Hepatic stellate cell (primary cell): ENCODE measurements around the gene CACNB2.

Experiments used
- DNase-seq: peaks from one replicate; pipeline ENCODE4 v3.0.0; 2011; ENCODE audit warnings: low spot score

Gene CACNB2

DNA sequence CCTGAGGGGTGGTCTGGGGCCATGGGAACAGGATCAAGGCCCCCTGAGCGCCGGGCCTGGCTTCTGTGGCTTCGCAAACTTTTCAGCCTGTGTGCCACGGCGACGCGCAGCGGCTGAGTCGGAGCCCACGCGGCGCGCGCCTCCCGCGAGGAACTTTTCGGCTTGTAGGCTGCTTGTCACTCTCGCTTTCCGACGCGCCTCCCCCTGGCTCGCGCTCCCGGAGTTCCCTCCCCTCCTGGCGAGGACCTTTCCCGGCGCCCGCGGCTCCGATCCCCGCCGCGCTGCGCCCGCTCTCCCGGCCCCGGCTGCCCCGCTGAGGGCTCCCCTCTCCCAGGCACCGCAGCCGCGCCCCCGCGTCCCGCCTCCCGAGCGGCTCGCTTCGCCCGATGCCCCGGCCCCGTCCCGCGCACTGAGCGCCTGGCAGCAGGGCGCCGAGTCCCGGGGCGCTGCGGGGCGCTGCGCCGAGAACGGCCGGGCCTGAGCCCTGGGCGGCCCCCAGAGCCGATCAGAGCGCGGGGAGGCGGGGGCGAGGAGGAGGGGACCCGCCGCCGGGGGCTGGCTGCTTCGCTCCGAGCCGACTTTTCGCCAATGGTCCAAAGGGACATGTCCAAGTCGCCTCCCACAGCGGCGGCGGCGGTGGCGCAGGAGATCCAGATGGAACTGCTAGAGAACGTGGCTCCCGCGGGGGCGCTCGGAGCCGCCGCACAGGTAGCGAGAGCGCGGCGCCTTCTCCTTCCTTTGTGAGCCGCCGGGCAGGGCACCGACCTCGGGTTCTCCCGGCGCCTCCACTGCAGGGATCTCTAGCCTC, at the start of gene CACNB2:
TSS of gene CACNB2 (plus strand) at position 276 of the 808 bp plus-strand sequence.
- DNase-seq, result peak; percentile 25

DNA sequence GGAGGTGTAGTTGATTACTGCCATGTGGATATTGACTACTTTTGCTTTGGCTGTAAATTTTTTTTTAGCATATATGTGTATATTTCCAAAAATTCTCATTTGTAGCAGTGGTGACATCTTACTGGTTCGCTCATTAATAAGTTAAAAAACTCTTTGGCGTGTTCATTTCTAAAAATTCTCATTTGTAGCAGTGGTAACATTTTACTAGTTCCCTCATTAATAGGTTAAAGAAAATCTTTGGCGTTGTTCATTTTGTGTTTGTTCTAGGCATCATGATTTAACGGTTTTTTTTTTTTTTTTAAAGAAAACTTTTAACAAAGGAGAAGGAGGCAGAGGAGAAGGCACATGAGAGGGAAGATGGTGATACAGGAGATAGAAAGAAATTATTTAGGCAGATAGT, 45.9 kb upstream of the CACNB2 start:
- DNase-seq, result no peak

DNA sequence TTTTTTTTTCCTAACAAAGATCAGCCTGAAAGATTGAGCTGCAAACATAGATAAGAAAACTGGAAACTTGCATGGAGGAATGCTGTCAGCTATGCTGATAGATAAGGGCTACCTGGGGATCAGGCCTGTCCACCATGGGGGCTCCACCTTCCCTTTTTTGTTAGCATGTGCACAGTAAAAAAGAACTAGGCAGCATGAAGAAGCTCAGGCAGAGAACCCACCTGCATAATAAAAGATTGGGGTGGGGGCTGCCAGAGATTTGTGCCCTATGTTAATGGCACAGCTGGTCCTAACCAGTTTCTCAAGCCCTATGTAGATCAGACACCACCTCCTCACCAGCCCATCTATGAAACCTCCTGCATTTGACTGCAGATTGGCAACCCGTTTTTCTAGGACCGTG, 45.4 kb upstream of the CACNB2 start:
- DNase-seq, result no peak

DNA sequence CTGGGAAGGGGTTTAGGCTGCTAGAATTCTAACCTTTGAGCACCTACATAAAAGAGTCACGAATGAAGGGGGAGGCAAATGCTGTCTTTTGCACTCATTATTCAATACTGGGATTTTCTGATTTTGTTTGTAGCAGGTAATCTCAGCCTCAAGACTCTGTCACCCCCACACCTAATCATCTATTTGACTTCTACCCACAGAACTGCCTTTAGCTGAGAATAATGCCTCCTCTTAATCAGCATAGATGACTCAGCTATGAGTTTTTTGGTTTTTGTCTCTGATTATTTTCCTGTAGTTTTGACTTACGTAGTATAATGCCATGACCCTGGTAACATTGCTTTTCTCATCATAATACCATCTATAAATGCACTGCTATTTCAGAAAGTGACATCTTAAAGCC, 42.7 kb upstream of the CACNB2 start:
- DNase-seq, result no peak

DNA sequence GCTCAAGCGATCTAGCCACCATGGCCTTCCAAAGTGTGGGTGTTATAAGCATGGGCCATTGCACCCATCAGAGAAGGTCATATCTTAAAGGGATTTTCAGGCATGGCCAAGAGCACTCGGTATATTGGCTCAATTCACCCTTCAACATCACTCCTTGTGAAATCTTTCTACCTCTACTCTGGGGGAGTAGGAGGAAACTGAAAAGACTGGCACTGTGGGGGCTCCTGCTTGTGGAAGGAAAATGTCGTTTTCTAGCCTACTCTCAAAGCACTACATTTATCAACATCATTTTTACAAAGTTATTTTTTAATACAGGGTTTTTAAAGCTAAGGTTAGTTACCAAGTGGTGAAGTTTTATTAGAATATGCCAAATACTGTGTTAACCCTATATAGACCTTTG, 42.0 kb upstream of the CACNB2 start:
- no peak for DNase-seq

DNA sequence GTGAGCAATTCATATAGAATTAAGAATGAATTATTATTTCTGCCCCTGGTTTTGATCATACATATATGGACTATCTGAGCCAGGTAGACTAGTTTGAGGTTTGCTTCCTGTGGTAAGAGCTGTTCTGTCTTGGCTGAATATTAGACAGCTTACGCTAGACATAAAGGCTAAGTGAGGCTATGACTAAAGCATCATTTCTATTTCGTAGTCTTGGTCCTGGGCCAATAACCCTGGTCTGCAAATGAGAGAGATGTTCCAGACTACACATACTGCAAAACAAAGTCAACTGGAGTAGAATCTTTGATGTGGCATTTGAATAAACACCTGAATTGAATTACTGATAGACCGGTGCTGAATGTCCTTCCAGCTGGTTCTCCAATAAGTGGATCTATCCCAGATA, 40.8 kb upstream of the CACNB2 start:
- no peak for DNase-seq

DNA sequence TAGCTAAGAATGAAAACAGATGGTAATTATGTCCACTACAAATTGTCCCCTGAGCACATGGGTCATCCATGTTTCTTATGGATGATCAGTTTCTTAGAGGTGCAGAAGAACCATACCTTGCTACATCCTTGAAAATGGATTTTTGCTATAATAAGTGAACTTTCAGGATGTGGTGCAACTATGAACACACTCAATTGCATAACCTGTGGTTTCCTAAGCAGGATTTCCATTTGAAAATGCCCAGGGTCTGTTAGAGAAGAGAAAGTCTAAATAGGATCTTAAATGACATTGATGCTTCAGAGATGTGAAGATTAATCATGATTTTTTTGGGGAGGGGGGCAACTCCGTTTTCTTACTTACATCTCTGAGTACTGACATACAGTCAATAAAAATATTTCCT, 39.6 kb upstream of the CACNB2 start:
- no peak for DNase-seq

DNA sequence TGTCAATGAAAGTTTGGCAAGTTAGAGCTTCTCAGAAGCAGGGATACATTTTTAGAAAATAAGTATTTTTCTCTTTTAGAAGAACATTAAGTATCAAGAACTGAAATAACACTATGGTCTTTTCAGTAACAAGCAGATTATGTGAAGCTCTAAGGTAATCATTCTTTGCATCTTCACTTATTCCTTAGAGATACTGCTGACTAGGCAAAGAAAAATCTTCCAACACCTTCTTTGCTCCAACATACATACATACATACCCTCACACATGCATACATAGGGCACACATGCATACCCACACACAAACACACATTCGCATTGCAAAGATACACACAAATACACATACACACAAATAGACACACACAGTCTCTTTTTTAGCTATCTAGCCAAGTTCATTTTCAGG, 37.8 kb upstream of the CACNB2 start:
- DNase-seq, result no peak

DNA sequence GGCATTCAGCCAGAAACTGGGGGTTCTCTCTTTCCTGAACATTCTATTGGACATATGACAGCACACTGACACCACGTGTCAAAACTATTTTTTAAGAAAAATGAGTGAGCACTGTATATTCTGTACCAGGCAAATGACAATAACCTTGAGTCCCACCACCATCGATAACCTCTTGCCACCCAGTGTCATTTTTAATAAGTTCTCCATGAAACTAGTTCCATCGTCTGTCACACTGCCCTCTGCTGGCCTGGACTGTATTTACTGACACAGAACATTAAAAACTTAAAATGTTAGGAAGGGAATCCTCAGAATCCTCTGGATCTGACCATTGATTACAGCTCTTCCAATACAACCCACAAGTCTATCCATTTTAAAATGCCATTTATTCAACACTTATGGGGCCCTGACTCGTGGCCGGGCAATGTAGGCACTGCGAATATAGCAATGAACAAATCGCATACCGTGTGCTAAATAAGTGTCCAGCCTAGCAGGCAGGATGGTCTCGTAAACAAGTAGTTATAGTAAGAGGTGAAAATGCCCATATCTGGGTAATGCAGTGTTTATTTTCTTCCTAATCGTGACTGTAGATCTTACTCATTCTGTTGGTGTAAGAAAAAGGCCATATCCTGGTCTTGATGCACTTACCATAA, 35.9 kb upstream of the CACNB2 start:
- peak; percentile 16 for DNase-seq

DNA sequence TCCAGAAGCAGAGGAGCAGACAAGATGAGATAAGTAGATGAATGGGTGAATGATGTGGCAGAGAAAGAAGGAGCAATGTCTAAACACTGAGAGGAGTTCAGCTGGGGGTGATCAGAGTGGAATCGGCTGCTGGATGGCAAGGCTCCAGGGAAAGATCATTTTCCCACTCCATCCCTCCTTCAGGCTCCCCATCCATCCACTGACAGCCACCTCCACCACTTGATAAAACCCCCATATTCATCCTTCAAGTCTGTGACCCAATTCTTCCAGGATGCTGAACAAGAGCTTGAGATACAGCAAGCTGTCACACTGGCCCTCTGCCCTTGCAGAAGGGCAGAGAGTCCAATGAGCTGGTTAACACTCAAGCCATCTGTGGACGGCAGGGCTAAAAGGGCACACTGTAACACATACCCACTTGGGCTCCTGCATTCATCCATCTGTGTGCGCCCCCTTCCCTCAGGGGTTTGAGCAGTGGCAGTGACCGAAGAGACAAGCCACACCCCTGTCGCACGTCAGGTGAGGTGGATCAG, 30.8 kb upstream of the CACNB2 start:
- DNase-seq, result no peak

DNA sequence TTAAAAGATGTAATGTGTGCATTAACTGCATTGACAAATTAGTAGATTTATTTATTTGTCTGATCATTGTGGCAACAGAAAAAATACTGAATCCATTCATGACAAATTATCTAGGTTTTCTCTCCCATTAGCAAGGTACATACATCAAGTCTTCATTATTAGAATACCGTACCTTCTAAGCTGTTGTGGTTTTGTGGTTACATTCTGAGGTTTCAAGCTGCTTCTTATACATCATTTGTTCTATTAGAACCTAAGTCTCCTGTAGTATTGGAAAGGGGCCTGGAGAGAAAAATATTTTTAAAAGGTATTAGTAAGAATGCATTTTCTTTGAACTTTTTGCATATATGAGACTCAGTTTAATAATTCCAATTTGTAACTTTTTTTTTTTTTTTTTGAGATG, 26.3 kb upstream of the CACNB2 start:
- DNase-seq, result no peak

DNA sequence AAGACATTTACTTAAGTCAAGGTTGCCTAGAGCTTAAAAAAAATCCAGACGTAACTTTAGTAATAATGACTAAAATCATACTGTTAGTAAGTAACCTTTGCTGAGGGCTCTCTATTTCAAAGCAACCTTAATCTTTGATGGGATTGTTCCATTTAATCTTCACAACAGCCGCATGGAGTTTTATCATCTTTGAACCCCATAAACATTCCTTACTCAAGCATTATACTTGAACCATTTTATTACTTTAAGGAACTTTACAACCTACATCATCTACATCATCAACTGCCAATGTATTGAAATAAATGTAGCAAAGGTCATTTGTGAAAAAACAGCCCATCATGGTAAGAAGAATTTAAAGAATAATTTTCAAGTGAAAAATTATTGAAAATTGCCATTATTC, 22.9 kb upstream of the CACNB2 start:
- DNase-seq, result no peak

DNA sequence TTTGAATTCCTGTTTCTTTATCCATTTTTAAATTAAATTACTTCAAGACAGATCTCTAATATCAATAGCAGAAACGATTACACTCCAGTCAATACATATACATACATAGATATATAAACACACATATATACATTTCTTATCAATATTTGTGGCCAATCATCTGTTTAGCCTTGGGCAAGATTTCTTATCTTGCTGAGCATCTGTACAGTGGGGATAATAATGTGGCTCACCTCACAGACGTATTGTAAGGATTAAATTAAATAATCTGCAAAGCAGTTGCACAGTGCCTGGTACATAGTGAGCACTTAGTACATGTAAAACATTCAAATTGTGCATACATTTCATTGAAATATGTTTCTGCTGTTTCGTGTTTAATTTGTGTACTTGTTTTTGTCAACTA, 17.5 kb upstream of the CACNB2 start:
- no peak for DNase-seq

DNA sequence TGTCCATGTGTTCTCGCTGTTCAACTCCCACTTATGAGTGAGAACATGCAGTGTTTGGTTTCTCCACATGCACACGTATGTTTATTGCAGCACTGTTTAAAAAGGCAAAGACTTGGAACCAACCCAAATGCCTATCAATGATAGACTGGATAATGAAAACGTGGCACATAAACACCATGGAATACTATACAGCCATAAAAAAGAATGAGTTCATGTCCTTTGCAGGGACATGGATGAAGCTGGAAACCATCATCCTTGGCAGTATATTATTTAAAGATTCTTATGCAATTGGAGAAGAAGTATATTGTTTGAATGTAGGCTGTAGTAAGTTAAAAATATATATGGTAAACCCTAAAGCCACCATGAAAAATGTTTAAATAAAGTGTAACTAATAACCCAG, 7.2 kb upstream of the CACNB2 start:
- no peak for DNase-seq

DNA sequence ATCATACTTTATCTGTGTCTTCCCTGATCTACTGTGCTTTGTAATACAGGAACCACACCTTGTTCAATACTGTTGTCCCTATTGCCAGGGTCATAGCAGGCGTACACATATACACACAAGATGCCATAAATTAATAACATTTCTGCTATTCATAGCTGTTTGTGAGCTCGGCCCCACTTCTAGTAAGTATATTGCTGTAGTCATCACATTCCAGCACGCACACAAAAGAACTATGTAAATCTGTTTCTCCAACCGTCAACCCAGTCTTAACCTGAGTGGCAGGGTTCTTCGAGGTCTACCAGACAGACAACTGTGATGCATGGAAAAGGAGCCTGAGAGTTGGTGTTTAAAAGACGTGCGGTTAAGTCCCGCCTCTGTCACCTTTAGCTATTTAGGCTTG, 5.7 kb upstream of the CACNB2 start:
- no peak for DNase-seq

DNA sequence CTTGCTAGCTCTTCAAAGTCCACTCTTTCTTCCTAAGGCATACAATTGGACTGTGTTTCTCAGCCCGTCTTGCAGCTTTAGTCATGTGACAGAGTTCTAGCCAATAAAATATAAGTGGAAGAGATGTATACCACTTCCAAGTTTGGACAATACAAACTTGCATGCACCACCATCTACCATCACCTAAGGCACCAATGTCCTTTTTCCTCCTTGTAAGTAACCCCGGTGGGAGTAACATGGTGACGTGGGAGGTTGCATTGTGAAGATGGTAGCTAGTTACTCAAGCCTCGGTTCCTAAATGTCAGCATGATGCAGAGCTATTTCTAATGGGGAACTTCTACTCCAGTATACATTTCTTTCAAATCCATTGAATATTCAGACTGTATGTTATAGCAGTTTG, 5.3 kb upstream of the CACNB2 start:
- DNase-seq, result no peak

DNA sequence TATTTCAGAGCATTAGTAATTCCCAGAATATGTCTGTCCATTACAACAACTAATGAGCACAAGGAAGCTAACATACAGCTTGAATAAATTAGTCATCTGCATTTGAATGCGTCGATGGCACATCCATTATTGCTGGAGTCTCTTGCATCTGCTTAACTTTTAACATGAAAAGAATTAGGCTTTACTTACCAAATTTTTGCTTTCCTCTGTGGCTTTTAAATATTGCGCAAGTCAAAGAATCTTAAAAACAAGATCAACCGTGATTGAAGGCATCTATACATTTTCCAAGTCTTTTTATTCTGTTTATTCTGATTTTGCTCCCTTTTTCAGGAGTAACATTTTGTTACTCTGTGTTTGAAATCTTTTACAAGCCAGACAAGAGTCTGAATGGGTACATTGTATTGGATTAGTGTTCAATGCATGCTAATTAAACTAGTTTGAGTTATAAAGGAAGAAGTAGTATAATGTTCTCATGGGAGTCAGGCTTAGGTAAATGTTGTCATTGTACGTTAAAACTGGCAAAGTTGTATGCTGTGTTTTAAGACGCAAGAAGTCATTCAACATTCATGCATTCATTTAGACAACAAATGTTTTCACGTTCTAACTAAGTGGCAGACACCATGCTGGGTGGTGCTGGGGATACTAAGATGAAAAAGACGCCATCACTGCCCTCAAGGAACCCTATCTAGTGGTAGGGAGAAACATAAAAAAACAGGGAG, 4.0 kb upstream of the CACNB2 start:
- DNase-seq, result no peak

DNA sequence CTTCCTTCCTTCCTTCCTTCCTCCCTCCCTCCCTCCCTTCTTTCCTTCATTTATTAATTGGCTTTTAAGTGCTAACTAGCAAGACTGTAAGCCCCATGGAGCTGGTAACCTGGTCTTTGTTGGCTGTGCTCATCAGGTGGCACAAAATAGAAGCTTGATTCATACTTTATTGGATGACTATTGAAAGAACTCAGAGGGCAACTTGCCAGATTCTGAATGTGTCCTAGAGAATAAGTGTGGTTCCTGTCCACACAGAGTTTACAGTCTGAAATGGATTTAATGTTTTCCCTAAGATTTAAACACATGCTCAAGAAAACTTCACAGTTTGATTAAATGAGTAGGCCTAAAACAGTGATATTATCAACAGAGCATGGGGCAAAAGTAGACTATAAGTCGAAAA, 3.1 kb upstream of the CACNB2 start:
- DNase-seq, result no peak

DNA sequence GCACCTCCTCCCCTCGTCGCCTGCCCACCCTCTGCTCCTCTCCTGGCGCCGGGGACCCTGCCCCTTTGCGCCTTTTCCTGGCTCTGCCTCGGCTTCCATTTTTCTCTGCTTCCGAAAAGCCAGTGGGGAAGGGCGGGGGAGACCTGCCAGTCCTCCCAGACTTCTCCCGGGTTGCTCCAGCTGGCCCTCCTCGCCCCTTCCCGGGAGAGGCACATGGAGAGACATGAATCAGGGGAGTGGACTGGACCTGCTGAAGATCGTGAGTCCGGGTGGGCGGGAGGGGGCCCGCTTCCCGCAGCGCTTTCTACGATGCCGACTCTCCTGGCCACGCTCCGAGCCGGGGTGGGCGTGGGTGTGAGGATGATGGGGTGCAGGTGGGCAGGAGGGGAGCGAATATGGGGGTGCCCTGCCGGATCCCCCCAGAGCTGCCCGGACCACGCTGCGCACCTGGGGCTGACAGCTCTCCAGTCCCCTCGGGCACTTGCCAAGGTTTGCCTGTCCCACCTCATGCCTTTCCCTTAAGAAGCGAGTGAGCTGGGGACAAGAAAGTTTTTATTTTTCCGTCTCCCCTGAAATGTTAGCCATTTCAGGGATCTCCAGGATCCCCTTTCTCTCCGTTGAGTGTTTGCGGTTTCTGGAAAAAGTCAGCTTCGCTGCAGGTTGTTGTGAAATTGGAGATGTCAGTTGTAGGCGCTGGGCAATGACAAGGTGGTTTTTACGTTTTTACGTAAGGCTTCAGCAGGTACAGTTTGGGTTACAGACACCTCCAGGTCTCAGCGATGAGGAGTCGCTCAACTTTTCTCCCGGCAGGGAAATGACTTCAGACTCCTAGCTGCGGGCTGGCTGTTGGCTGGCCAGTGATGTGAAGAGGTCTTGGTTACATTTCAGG, 977 bp downstream of the CACNB2 start:
- peak; percentile 16 for DNase-seq

DNA sequence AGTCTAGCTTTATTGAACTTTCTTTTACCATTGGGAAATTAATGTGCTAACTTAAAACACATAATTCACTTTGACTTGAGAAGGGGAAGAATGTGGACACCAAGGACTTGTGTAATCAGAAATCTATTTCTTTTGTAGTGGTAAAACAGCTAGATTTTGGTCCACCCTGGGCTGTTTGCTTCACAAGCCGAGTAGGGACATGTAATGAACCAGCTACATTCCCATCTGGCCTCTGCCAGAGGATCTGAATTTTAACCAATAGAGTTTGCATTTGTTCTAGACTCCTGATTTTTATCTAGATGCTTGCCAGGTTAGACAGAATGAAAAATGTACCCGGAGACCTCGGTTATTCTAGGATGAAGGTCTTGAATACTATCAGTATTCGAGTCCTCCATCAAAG, 1.9 kb downstream of the CACNB2 start:
- DNase-seq, result no peak

DNA sequence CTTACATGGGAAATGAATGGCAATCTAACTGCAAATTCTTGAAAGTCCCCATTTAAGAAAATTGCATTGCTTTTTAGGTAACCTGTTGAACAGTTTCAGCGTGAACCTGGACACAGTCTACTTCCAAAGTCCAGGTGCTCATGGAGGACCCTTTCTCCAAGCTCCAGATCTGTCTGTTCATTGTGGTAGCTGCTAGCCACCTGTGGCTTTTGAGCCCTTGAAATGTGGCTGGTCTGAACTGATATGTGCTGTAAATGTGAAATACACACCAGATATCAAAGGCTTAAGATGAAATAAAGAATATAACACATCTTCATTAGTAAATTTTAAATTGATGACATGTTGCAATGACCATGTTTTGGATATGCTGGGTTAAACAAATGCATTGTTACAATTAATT, 4.2 kb downstream of the CACNB2 start:
- no peak for DNase-seq

DNA sequence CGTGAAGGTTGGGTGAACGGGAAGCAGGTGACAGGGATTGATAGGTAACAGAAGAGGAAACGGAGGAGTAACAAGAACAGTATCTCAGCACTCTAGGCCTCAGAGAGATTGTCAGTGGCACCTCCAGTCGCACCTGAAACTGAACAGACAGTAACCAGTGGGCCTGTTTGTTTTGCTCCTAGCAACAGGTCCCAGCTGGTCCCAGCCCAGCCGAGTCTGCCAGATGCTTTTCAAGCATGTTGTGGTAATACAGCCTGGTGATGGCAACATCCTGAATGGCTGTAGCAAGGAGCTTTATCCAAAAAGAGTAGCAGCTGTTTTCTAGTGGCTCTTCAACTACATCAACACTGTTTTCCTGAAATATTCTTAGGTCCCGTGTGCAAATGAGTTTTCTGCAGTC, 4.7 kb downstream of the CACNB2 start:
- DNase-seq, result no peak
